Measurements from ENCODE around the gene AMPD3. TPM values are rescaled to one million over a fixed set of nuclear protein-coding genes. Genes with fewer than 3 reads are reported as not detected.

AMPD3 gene
- total RNA-seq, 1 experiment from 2014 or later = 5.9 TPM

DNA sequence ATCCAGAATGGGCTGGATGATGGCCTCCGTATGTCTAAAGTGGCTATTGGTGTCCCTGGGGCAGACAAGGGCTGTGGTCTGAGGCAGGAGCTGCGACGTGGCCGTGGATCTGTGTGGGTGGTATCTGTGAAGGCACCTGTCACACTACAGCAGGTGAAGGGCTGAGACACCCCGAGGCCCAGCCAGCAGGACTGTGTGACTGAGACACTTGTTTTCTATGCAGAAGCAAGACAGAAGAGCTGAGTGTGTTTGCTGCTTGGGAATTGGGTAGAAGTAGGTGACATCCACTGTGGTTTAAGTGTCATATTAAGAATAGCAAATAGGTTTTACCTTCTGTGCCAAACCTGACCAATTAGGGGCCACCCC is 35.0 kb downstream of the AMPD3 start:
- H3K79me2 ChIP-seq (ENCODE audit: insufficient read depth, low read length) = no peaks in the 10 kb centered on the region
- no peak overlapping the region for H4K91ac ChIP-seq (ENCODE audit: insufficient read length, low read depth, low read length)
- no peak overlapping the region for H2BK12ac ChIP-seq (ENCODE audit: insufficient read length, low read depth, low read length)
- no peak overlapping the region for H2BK120ac ChIP-seq (ENCODE audit: low read depth, low read length, poor library complexity, severe bottlenecking)
- WGBS (ENCODE audit: extremely low coverage, insufficient read length, low lambda C conversion rate) = no CpG with 5 or more reads among the region's 5 CpGs
- no peaks in the 10 kb centered on the region for H3K23me2 ChIP-seq (ENCODE audit: insufficient read length, low read depth, low read length, poor library complexity, severe bottlenecking)
- H2BK20ac ChIP-seq (ENCODE audit: low read depth, low read length, poor library complexity, severe bottlenecking) = no peak overlapping the region
- peak overlapping the region in 2 of 3 experiments; percentile 83 to 93; a peak in 3 of 7 replicates for H3K27ac Mint-ChIP-seq
- H3K79me1 ChIP-seq (ENCODE audit: insufficient read depth, low read depth, low read length, poor library complexity, severe bottlenecking) = no peaks in the 10 kb centered on the region
- H4K8ac ChIP-seq (replicated peaks; ENCODE audit: insufficient read length, low read depth, low read length) = no peak overlapping the region
- no peak overlapping the region for H3K4me2 ChIP-seq (ENCODE audit: insufficient read depth, insufficient read length, low read length)
- H3K36me3 Mint-ChIP-seq (ENCODE audit: insufficient read depth in 1 of 3, low read depth in 3 of 3) = peaks cover 9 to 21% (median 11%) of the 10 kb centered on the region in 3 experiments
- H4K20me1 ChIP-seq (ENCODE audit: control insufficient read depth, insufficient read depth, insufficient read length) = no peaks in the 10 kb centered on the region
- no peak overlapping the region for H3K18ac ChIP-seq (ENCODE audit: insufficient read length, low read depth, low read length)
- H3K4me1 Mint-ChIP-seq = peaks cover 22 to 27% of the 10 kb centered on the region in 2 experiments
- DNase-seq = peak; percentile 10
- no peak overlapping the region for H2BK5ac ChIP-seq (ENCODE audit: insufficient read length, low read length)
- no peaks in the 10 kb centered on the region for H3K27me3 ChIP-seq (ENCODE audit: insufficient read depth, low read length)
- H4K5ac ChIP-seq (ENCODE audit: insufficient read length, low read depth, low read length) = no peak overlapping the region
- H3T11ph ChIP-seq (ENCODE audit: low read length) = no peak overlapping the region
- no peak overlapping the region for H3K23ac ChIP-seq (ENCODE audit: insufficient read length, low read depth, low read length)
- H3K4me3 Mint-ChIP-seq = no peak overlapping the region
- no peak overlapping the region for H3K4ac ChIP-seq (ENCODE audit: low read depth, low read length)
- H3K14ac ChIP-seq (ENCODE audit: insufficient read depth, low read length) = no peak overlapping the region
- no peak overlapping the region for H3K27ac ChIP-seq (ENCODE audit: insufficient read length, low read depth, low read length)
- H2AFZ ChIP-seq (ENCODE audit: low read length) = no peak overlapping the region
- peaks cover 3% of the 10 kb centered on the region; the same call in 1 of the 2 replicates for H3K4me1 ChIP-seq (ENCODE audit: insufficient read depth, low read length)
- no peaks in the 10 kb centered on the region for H3K27me3 Mint-ChIP-seq (ENCODE audit: low read depth)
- H3K9ac ChIP-seq (ENCODE audit: extremely low read depth, insufficient read length, low read length) = no peak overlapping the region
- H3K56ac ChIP-seq (ENCODE audit: insufficient read length, low read depth, low read length) = no peak overlapping the region
- no peak overlapping the region for H2AK5ac ChIP-seq (ENCODE audit: insufficient read length, low read length)
- no peak overlapping the region for H2BK15ac ChIP-seq (ENCODE audit: low read depth, low read length)
- TF ChIP-seq, protein P1, sequence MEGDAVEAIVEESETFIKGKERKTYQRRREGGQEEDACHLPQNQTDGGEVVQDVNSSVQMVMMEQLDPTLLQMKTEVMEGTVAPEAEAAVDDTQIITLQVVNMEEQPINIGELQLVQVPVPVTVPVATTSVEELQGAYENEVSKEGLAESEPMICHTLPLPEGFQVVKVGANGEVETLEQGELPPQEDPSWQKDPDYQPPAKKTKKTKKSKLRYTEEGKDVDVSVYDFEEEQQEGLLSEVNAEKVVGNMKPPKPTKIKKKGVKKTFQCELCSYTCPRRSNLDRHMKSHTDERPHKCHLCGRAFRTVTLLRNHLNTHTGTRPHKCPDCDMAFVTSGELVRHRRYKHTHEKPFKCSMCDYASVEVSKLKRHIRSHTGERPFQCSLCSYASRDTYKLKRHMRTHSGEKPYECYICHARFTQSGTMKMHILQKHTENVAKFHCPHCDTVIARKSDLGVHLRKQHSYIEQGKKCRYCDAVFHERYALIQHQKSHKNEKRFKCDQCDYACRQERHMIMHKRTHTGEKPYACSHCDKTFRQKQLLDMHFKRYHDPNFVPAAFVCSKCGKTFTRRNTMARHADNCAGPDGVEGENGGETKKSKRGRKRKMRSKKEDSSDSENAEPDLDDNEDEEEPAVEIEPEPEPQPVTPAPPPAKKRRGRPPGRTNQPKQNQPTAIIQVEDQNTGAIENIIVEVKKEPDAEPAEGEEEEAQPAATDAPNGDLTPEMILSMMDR (conservative IDR thresholded peaks at IDR 0.05) = no peak
- H3K9me3 ChIP-seq (ENCODE audit: control insufficient read depth, low read depth, low read length) = no peaks in the 10 kb centered on the region
- H3K9me3 Mint-ChIP-seq = no peaks in the 10 kb centered on the region
